ENCODE data around the gene RPL41. TPM values are rescaled to one million over a fixed set of nuclear protein-coding genes. Genes with fewer than 3 reads are reported as not detected.

RPL41 gene
- total and polyA plus RNA-seq, 9 of the 15 experiments (the other 6 are each of a cell fraction or from before 2014, with no cell fraction given), result 3,403 to 11,276 (median 5,604) TPM

DNA sequence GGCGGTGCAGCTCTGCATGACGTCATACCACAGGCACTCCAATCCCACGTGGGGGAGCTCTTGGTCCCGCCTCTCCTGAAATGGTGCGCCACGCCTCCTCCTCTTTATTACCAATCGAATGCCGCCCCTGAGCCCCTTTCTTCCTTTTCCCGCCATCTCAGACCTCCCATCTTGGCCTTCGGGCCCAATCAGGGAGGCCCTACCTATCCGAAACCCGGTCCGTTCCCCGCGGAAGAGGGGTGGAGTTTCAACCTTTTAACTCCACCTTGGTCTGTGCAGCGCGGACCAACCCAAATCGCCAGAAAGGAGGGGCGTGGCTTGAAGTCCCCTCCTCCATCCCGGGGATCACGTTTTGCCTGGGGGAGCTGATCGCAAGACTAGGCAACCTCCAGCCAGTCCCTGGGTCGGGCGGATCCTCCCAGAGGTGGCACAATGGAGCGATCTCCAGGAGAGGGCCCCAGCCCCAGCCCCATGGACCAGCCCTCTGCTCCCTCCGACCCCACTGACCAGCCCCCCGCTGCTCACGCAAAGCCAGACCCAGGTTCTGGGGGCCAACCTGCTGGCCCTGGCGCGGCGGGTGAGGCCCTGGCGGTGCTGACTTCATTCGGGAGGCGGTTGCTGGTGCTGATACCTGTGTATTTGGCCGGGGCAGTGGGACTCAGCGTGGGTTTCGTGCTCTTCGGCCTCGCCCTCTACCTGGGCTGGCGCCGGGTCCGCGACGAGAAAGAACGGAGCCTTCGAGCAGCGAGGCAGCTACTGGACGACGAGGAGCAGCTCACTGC is 11.6 kb downstream of the RPL41 start, which contains the start of gene ESYT1 (continued):
- TF ChIP-seq RBM14 (IDR thresholded peaks at IDR 0.05; ENCODE audit: borderline replicate concordance, insufficient read depth, low read depth, low read length), result no peak
- TF ChIP-seq ZKSCAN8 (CRISPR knock-in tag; IDR thresholded peaks at IDR 0.05), result no peak
- no peak for TF ChIP-seq LARP7 (IDR thresholded peaks at IDR 0.05)
- TF ChIP-seq, protein P1, sequence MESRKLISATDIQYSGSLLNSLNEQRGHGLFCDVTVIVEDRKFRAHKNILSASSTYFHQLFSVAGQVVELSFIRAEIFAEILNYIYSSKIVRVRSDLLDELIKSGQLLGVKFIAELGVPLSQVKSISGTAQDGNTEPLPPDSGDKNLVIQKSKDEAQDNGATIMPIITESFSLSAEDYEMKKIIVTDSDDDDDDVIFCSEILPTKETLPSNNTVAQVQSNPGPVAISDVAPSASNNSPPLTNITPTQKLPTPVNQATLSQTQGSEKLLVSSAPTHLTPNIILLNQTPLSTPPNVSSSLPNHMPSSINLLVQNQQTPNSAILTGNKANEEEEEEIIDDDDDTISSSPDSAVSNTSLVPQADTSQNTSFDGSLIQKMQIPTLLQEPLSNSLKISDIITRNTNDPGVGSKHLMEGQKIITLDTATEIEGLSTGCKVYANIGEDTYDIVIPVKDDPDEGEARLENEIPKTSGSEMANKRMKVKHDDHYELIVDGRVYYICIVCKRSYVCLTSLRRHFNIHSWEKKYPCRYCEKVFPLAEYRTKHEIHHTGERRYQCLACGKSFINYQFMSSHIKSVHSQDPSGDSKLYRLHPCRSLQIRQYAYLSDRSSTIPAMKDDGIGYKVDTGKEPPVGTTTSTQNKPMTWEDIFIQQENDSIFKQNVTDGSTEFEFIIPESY (CRISPR knock-in tag; IDR thresholded peaks at IDR 0.05), result no peak
- TF ChIP-seq GABPB1 (CRISPR knock-in tag; IDR thresholded peaks at IDR 0.05), result peak; percentile 77
- TF ChIP-seq, protein P2, sequence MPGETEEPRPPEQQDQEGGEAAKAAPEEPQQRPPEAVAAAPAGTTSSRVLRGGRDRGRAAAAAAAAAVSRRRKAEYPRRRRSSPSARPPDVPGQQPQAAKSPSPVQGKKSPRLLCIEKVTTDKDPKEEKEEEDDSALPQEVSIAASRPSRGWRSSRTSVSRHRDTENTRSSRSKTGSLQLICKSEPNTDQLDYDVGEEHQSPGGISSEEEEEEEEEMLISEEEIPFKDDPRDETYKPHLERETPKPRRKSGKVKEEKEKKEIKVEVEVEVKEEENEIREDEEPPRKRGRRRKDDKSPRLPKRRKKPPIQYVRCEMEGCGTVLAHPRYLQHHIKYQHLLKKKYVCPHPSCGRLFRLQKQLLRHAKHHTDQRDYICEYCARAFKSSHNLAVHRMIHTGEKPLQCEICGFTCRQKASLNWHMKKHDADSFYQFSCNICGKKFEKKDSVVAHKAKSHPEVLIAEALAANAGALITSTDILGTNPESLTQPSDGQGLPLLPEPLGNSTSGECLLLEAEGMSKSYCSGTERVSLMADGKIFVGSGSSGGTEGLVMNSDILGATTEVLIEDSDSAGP (CRISPR knock-in tag; IDR thresholded peaks at IDR 0.05), result no peak
- TF ChIP-seq, protein P3, sequence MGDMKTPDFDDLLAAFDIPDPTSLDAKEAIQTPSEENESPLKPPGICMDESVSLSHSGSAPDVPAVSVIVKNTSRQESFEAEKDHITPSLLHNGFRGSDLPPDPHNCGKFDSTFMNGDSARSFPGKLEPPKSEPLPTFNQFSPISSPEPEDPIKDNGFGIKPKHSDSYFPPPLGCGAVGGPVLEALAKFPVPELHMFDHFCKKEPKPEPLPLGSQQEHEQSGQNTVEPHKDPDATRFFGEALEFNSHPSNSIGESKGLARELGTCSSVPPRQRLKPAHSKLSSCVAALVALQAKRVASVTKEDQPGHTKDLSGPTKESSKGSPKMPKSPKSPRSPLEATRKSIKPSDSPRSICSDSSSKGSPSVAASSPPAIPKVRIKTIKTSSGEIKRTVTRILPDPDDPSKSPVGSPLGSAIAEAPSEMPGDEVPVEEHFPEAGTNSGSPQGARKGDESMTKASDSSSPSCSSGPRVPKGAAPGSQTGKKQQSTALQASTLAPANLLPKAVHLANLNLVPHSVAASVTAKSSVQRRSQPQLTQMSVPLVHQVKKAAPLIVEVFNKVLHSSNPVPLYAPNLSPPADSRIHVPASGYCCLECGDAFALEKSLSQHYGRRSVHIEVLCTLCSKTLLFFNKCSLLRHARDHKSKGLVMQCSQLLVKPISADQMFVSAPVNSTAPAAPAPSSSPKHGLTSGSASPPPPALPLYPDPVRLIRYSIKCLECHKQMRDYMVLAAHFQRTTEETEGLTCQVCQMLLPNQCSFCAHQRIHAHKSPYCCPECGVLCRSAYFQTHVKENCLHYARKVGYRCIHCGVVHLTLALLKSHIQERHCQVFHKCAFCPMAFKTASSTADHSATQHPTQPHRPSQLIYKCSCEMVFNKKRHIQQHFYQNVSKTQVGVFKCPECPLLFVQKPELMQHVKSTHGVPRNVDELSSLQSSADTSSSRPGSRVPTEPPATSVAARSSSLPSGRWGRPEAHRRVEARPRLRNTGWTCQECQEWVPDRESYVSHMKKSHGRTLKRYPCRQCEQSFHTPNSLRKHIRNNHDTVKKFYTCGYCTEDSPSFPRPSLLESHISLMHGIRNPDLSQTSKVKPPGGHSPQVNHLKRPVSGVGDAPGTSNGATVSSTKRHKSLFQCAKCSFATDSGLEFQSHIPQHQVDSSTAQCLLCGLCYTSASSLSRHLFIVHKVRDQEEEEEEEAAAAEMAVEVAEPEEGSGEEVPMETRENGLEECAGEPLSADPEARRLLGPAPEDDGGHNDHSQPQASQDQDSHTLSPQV (IDR thresholded peaks at IDR 0.05), result no peak
- no peak for TF ChIP-seq HOXB6 (CRISPR knock-in tag; IDR thresholded peaks at IDR 0.05; ENCODE audit: borderline replicate concordance)
- TF ChIP-seq, protein P4, sequence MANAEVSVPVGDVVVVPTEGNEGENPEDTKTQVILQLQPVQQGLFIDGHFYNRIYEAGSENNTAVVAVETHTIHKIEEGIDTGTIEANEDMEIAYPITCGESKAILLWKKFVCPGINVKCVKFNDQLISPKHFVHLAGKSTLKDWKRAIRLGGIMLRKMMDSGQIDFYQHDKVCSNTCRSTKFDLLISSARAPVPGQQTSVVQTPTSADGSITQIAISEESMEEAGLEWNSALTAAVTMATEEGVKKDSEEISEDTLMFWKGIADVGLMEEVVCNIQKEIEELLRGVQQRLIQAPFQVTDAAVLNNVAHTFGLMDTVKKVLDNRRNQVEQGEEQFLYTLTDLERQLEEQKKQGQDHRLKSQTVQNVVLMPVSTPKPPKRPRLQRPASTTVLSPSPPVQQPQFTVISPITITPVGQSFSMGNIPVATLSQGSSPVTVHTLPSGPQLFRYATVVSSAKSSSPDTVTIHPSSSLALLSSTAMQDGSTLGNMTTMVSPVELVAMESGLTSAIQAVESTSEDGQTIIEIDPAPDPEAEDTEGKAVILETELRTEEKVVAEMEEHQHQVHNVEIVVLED (CRISPR knock-in tag; IDR thresholded peaks at IDR 0.05), result no peak
- peak; percentile 53; the same call in 1 of the 2 replicates for TF ChIP-seq ZBTB7A (IDR thresholded peaks at IDR 0.05; ENCODE audit: borderline replicate concordance, control insufficient read depth, low read depth, low read length)
- TF ChIP-seq HLTF (IDR thresholded peaks at IDR 0.05), result no peak
- TF ChIP-seq, protein P5, sequence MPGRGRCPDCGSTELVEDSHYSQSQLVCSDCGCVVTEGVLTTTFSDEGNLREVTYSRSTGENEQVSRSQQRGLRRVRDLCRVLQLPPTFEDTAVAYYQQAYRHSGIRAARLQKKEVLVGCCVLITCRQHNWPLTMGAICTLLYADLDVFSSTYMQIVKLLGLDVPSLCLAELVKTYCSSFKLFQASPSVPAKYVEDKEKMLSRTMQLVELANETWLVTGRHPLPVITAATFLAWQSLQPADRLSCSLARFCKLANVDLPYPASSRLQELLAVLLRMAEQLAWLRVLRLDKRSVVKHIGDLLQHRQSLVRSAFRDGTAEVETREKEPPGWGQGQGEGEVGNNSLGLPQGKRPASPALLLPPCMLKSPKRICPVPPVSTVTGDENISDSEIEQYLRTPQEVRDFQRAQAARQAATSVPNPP (IDR thresholded peaks at IDR 0.05; ENCODE audit: borderline replicate concordance, insufficient read depth, insufficient read length), result no peak
- TF ChIP-seq ZNF696 (CRISPR knock-in tag; conservative IDR thresholded peaks at IDR 0.05), result no peak
- TF ChIP-seq ILF3 (IDR thresholded peaks at IDR 0.05; ENCODE audit: borderline replicate concordance), result no peak
- TF ChIP-seq CREBBP (IDR thresholded peaks at IDR 0.05; ENCODE audit: low read depth, low read length), result no peak
- TF ChIP-seq CCAR2 (IDR thresholded peaks at IDR 0.05; ENCODE audit: low read depth, low read length), result no peak

All from K562 (cell line).